ENCODE data around the gene EHBP1. TPM values are rescaled to one million over a fixed set of nuclear protein-coding genes. Genes with fewer than 3 reads are reported as not detected.

EHBP1 gene
- total RNA-seq, 2 donors from 2014 or later = 28.4 to 67.7 TPM

DNA sequence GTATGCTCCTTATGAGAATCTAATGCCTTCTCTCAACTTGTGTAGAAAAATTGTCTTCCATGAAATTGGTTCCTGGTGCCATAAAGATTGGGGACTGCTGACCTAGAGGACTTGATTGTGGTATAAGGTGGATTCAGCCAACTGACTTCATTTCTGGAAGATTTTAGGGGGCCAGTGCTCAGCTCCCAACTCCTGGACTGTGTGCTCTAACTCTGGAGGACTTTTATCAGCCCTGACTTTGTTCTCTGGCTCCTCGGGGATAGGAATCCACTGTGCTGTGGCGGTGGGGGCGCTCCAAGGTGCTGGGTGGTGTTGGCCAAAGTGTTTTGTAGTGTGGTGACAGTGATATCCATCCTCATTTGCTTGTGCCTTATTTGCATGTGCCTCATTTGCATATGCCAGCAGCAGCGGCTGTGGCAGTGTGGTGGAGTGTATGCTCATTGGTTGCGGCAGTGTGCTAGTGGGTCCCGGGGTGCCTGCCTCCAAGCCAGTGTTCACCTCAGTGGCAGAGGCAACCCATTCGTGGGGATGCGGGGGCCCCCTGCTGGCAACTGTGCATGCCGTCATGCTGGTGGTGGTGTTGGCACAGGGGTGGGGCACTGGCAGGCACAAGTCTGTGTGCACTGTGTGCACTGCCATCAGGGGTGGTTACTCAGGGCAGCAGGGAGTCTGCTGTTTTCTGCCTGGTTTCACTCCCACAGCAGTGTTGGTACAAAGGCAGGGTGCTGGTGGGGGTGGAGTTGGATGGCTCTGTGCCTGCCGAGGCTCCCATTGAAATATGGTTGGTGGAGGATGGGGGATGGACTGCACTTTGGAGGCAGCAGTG is 19.6 kb downstream of the EHBP1 start:
- Histone ChIP-seq H3K4me1 (ENCODE audit: control insufficient read depth in 1 of 2, low read depth in 2 of 2) (peaks cover 0 to 10% of the 10 kb centered on the region in 2 donors), H3K9me3 (no peaks in the 10 kb centered on the region), H3K27ac (no peak overlapping the region), H3K27me3 (replicated peaks; ENCODE audit: insufficient read depth) (no peaks in the 10 kb centered on the region), H3K36me3 (no peaks in the 10 kb centered on the region), H3K4me3 (no peak overlapping the region)
- DNase-seq (ENCODE audit: low spot score) (no peak), ATAC-seq (ENCODE audit: insufficient number of reproducible peaks, low FRiP score, low read depth) (no peak)
- TF ChIP-seq, protein P1, sequence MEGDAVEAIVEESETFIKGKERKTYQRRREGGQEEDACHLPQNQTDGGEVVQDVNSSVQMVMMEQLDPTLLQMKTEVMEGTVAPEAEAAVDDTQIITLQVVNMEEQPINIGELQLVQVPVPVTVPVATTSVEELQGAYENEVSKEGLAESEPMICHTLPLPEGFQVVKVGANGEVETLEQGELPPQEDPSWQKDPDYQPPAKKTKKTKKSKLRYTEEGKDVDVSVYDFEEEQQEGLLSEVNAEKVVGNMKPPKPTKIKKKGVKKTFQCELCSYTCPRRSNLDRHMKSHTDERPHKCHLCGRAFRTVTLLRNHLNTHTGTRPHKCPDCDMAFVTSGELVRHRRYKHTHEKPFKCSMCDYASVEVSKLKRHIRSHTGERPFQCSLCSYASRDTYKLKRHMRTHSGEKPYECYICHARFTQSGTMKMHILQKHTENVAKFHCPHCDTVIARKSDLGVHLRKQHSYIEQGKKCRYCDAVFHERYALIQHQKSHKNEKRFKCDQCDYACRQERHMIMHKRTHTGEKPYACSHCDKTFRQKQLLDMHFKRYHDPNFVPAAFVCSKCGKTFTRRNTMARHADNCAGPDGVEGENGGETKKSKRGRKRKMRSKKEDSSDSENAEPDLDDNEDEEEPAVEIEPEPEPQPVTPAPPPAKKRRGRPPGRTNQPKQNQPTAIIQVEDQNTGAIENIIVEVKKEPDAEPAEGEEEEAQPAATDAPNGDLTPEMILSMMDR (IDR thresholded peaks at IDR 0.05) = no peak

DNA sequence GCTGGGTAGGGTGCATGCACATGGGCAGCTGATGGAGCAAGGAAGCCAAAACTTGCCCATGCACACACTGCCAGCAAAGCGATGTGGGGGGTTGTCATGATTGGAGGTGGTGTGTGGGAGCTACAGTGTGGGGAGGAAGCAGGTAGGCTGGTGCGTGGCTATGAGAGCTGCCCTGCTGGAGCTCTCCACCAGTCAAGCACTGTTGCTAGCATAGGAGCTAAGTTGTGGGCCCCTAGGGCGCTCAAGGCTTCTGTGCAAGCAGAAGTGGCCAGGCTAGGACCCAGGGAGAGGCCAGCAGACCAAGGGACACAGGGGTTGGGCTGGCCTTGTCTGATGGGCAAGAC is 20.2 kb downstream of the EHBP1 start:
- Histone ChIP-seq H3K27me3 (replicated peaks; ENCODE audit: insufficient read depth) (no peaks in the 10 kb centered on the region), H3K4me1 (ENCODE audit: control insufficient read depth in 1 of 2, low read depth in 2 of 2) (peaks cover 0 to 10% of the 10 kb centered on the region in 2 donors), H3K36me3 (no peaks in the 10 kb centered on the region), H3K27ac (no peak overlapping the region), H3K9me3 (no peaks in the 10 kb centered on the region), H3K4me3 (no peak overlapping the region)
- TF ChIP-seq, protein P1 (IDR thresholded peaks at IDR 0.05) = no peak
- DNase-seq (ENCODE audit: low spot score) = no peak
- no peak for ATAC-seq (ENCODE audit: insufficient number of reproducible peaks, low FRiP score, low read depth)

DNA sequence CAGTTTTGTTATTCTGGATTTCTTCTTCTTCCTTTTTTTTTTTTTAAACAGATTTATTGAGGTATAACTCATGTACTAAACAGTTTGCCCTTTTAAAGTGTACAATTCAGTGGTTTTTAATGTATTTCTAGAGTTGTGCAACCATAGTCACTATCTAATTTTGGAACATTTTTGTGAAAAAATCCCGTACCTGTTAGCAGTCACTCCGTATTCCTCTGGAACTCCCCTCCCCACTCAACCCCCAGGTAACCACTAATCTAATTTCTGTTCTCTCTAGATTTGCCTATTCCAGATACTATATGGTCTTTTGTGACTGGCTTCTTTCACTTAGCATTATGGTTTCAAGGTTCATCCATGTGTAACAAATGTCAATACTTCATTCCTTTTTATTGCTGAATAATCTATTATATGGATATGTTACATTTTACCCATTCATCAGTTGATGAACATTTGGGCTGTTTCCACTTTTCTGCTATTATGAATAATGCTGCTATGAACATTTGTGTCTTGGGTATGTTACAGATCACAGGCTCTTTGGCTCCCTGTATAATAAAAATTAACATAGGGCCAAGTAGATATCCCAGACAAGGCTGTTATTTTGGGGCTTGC is 21.9 kb downstream of the EHBP1 start:
- Histone ChIP-seq H3K27me3 (replicated peaks; ENCODE audit: insufficient read depth) (no peaks in the 10 kb centered on the region), H3K4me3 (no peak overlapping the region), H3K9me3 (peaks cover 7% of the 10 kb centered on the region), H3K4me1 (ENCODE audit: control insufficient read depth in 1 of 2, low read depth in 2 of 2) (peaks cover 0 to 10% of the 10 kb centered on the region in 2 donors), H3K36me3 (no peaks in the 10 kb centered on the region), H3K27ac (no peak overlapping the region)
- TF ChIP-seq, protein P1 (IDR thresholded peaks at IDR 0.05) = no peak
- no peak for ATAC-seq (ENCODE audit: insufficient number of reproducible peaks, low FRiP score, low read depth)
- no peak for DNase-seq (ENCODE audit: low spot score)

DNA sequence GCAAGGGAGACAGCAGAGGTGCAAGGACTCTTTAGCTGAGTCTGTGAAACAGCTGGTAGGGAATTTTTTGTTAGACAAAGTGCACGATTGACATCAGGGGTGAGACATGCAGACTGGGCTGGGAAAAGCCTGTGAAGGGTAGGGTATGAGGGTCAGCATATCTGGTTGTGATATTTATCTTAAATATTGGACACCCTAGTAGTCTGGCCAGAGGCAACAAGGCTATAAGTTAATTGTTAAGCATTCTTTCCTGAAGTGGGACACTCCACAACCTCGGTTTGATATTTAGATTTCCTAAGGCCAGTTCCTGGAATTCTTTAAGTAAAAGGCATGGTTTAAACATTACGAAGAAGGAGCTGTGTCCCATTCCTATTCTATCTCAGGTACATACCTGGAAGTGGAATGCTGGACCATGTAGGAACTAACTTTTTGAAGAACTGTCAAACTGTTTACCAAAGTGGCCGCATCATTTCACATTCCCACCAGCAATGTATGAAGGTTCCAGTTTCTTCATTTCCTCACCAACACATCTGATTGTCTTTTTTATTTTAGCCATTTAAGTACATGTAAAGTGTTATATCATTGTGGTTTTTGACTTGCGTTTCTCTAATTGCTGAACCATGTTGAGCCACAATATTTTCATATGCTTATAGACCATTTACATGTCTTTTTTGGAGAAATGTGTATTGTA is 22.5 kb downstream of the EHBP1 start:
- Histone ChIP-seq H3K36me3 (no peaks in the 10 kb centered on the region), H3K27ac (no peak overlapping the region), H3K4me3 (no peak overlapping the region), H3K27me3 (replicated peaks; ENCODE audit: insufficient read depth) (no peaks in the 10 kb centered on the region), H3K9me3 (peaks cover 7% of the 10 kb centered on the region), H3K4me1 (ENCODE audit: control insufficient read depth in 1 of 2, low read depth in 2 of 2) (peaks cover 0 to 10% of the 10 kb centered on the region in 2 donors)
- no peak for DNase-seq (ENCODE audit: low spot score)
- ATAC-seq (ENCODE audit: insufficient number of reproducible peaks, low FRiP score, low read depth) = no peak
- TF ChIP-seq, protein P1 (IDR thresholded peaks at IDR 0.05) = no peak

DNA sequence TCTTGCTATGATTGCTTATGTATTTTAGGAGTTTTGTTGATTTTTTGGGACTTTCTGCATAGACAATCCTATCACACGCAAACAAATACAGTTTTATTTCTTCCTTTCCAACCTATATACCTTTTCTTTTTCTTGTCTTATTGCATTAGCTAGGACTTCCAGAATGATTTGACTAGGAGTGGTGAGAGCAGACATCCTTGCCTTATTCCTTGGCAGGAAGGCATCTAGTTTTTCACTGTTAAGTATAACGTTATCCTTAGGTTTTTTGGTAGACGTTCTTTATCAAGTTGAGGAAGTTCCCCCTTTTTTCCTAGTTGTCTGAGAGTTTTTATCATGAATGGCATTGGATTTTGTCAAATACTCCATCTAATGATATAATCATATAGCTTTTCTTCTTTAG is 25.8 kb downstream of the EHBP1 start:
- Histone ChIP-seq H3K27me3 (replicated peaks; ENCODE audit: insufficient read depth) (no peaks in the 10 kb centered on the region), H3K4me3 (no peak overlapping the region), H3K4me1 (ENCODE audit: control insufficient read depth in 1 of 2, low read depth in 2 of 2) (peaks cover 0 to 17% of the 10 kb centered on the region in 2 donors), H3K27ac (no peak overlapping the region), H3K36me3 (no peaks in the 10 kb centered on the region), H3K9me3 (peaks cover 7% of the 10 kb centered on the region)
- DNase-seq (ENCODE audit: low spot score) = no peak
- ATAC-seq (ENCODE audit: insufficient number of reproducible peaks, low FRiP score, low read depth) = no peak
- TF ChIP-seq, protein P1 (IDR thresholded peaks at IDR 0.05) = no peak

Data from thoracic aorta (tissue), 2 donors.